Keratinocyte (primary cell): Measurements from ENCODE around the gene MYH6. TPM values are rescaled to one million over a fixed set of nuclear protein-coding genes. Genes with fewer than 3 reads are reported as not detected.
"Not testable (repeated sequence)": the region's sequence is repeated elsewhere in the genome, so short reads cannot be mapped to it uniquely, and the experiment has no call there.

Experiments used
- DNase-seq: peaks from one replicate; pipeline ENCODE4 v3.0.0-alpha.2; 2011; ENCODE audit warnings: low read depth, missing footprints, low spot score
- FAIRE-seq: peaks from 2 replicates; lab custom pipeline; 2011; peaks lifted over from hg19 to GRCh38; lab: Jason Lieb, UNC
- H2AFZ ChIP-seq: 2 replicates; pipeline ENCODE4 v1.6.0; 2012; ENCODE audit warnings: low read length, control low read depth, inconsistent platforms; ENCODE audit not compliant: control insufficient read depth
- H3K27ac ChIP-seq: 2 replicates; pipeline ENCODE4 v1.5.1; 2011; ENCODE audit warnings: low read length; ENCODE audit not compliant: control insufficient read depth, insufficient read depth
- H3K27me3 ChIP-seq: 3 replicates; pipeline ENCODE4 v1.6.0; 2011; ENCODE audit warnings: low read length; ENCODE audit not compliant: control insufficient read depth, insufficient read depth; ENCODE audit errors: extremely low read depth
- H3K36me3 ChIP-seq, 2 experiments: 2 replicates in 1 of 2; 3 replicates in 1 of 2; pipeline ENCODE4 v1.5.1; 2011; ENCODE audit warnings: low read length in 2 of 2, mild to moderate bottlenecking in 1 of 2; ENCODE audit not compliant: control insufficient read depth in 2 of 2, insufficient read depth in 2 of 2; ENCODE audit errors: extremely low read depth in 1 of 2
- H3K4me1 ChIP-seq: 3 replicates; pipeline ENCODE4 v1.5.1; 2011; ENCODE audit warnings: low read length; ENCODE audit not compliant: control insufficient read depth, insufficient read depth; ENCODE audit errors: extremely low read depth
- H3K4me2 ChIP-seq: 3 replicates; pipeline ENCODE4 v1.6.0; 2011; ENCODE audit warnings: low read depth, low read length; ENCODE audit not compliant: control insufficient read depth, insufficient read depth; ENCODE audit errors: extremely low read depth
- H3K4me3 ChIP-seq, 3 experiments: fragments of 200-600 bp in 1 of 3; sonication (generic) in 1 of 3; 2 replicates in 2 of 3; 3 replicates in 1 of 3; pipeline ENCODE4 v1.5.1; 2011 to 2016; ENCODE audit warnings: low read length in 3 of 3, mild to moderate bottlenecking in 3 of 3, control low read depth in 2 of 3, inconsistent platforms in 1 of 3, low read depth in 1 of 3, mixed read lengths in 1 of 3, mixed run types in 1 of 3, moderate library complexity in 1 of 3; ENCODE audit not compliant: control insufficient read depth in 2 of 3, insufficient read depth in 2 of 3; ENCODE audit errors: extremely low read depth in 1 of 3
- H3K79me2 ChIP-seq: 2 replicates; pipeline ENCODE4 v1.6.0; 2012; ENCODE audit warnings: low read length; ENCODE audit not compliant: control insufficient read depth, insufficient read depth
- H3K9ac ChIP-seq: 3 replicates; pipeline ENCODE4 v1.6.0; 2011; ENCODE audit warnings: low read length; ENCODE audit not compliant: control insufficient read depth, insufficient read depth; ENCODE audit errors: extremely low read depth
- H3K9me1 ChIP-seq: 3 replicates; pipeline ENCODE4 v1.6.0; 2011; ENCODE audit warnings: low read length; ENCODE audit not compliant: control insufficient read depth, insufficient read depth; ENCODE audit errors: extremely low read depth
- H3K9me3 ChIP-seq: 2 replicates; pipeline ENCODE4 v1.5.1; 2012; ENCODE audit warnings: low read depth, low read length; ENCODE audit not compliant: control insufficient read depth
- H4K20me1 ChIP-seq: 3 replicates; pipeline ENCODE4 v1.6.0; 2011; ENCODE audit warnings: low read length; ENCODE audit not compliant: control insufficient read depth, insufficient read depth; ENCODE audit errors: extremely low read depth
- EZH2 ChIP-seq: IDR thresholded peaks from one replicate; pipeline ENCODE4 v1.6.1; 2012; ENCODE audit warnings: inconsistent platforms, mild to moderate bottlenecking, low read length, moderate library complexity
- dilution Hi-C: fragments of 300-500 bp; cut with MboI; formaldehyde crosslinking; loops from one replicate; pipeline ENCODE4 v1.7.0; 2020; ENCODE audit warnings: low sequenced_read_pairs; ENCODE audit not compliant: extremely low pct_ligation_motif_present
- polyA plus RNA-seq, 5 experiments: library from polyadenylated mRNA; depleted of rRNA in 3 of 5; stranded (reverse) in 3 of 5; stranded (forward) in 1 of 5; unstranded in 1 of 5; fragments of >200 nt; gene quantifications; 1 replicate in 1 of 5; 2 replicates in 3 of 5; 3 replicates in 1 of 5; pipeline versions ENCODE4 v1.2.1 to v1.2.3, GENCODE V29; 2011 to 2012; ENCODE audit warnings: missing spikeins in 2 of 5, low read depth in 1 of 5, low replicate concordance in 1 of 5
- TF ChIP-seq, protein P1 (sequence below), 3 experiments: IDR thresholded peaks in 1 of 3; conservative IDR thresholded peaks in 1 of 3; optimal IDR thresholded peaks in 1 of 3; 2 replicates in 2 of 3; 3 replicates in 1 of 3; pipeline versions ENCODE3 to v1.5.1; 2011; ENCODE audit warnings: low read length in 3 of 3, mild to moderate bottlenecking in 3 of 3, moderate library complexity in 2 of 3, control low read depth in 1 of 3, inconsistent platforms in 1 of 3; ENCODE audit not compliant: insufficient read depth in 2 of 3; ENCODE audit errors: extremely low read depth in 1 of 3

MYH6 gene
- polyA plus RNA-seq, 1 donor (not counting 4 experiments of a cell fraction or from before 2014, with no cell fraction given): not detected

DNA sequence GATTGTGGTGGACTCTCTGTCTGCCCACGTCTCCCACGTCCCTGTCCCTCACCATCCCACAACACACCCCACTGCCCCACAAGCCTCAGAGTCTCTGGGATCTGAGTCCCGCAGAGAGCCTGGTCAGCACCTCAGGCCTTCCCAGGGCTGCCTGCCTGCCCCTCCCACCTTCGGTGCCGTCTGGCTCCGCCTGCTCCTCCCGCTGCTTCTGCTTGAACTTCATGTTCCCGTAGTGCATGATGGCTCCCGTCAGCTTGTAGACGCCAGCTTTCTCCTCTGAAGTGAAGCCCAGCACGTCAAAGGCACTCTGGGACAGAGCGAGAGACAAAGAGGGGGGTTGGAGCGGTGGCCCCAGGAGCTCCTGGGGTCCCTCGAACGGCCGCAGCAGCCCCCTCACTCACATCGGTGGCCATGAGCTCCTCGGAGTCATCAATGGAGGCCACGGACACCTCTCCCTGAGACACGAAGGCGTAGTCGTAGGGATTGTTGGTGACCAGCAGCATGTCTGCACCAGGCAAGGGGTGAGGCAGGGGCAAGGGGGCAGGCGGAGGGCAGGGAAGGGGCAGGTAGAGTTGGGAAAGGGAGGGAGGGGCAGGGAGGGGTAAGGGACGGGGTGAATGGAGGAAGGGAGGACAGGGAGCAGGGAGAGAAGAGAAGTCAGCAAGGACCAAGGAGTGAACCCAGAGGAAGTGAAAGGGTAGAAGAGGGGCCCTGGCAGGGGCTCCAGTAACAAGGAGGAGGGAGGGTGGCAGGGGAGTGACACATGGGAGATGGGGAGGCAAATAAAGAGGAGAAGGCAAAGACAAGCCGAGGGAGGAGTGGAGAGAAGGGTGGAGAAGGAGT lies 5.6 kb downstream of the MYH6 start:
- no peak for FAIRE-seq
- H3K27me3 ChIP-seq: peaks cover 12% of the 10 kb centered on the region
- no peak overlapping the region for H2AFZ ChIP-seq
- H3K4me3 ChIP-seq: no peak overlapping the region
- dilution Hi-C loops: no loop called here
- no peaks in the 10 kb centered on the region for H4K20me1 ChIP-seq
- H3K4me1 ChIP-seq: no peaks in the 10 kb centered on the region
- H3K9ac ChIP-seq: no peak overlapping the region
- H3K27ac ChIP-seq: no peak overlapping the region
- TF ChIP-seq EZH2: no peak
- TF ChIP-seq, protein P1, sequence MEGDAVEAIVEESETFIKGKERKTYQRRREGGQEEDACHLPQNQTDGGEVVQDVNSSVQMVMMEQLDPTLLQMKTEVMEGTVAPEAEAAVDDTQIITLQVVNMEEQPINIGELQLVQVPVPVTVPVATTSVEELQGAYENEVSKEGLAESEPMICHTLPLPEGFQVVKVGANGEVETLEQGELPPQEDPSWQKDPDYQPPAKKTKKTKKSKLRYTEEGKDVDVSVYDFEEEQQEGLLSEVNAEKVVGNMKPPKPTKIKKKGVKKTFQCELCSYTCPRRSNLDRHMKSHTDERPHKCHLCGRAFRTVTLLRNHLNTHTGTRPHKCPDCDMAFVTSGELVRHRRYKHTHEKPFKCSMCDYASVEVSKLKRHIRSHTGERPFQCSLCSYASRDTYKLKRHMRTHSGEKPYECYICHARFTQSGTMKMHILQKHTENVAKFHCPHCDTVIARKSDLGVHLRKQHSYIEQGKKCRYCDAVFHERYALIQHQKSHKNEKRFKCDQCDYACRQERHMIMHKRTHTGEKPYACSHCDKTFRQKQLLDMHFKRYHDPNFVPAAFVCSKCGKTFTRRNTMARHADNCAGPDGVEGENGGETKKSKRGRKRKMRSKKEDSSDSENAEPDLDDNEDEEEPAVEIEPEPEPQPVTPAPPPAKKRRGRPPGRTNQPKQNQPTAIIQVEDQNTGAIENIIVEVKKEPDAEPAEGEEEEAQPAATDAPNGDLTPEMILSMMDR (optimal IDR thresholded peaks at IDR 0.05 in 1 of 3, IDR thresholded peaks at IDR 0.05 in 1 of 3, conservative IDR thresholded peaks at IDR 0.05 in 1 of 3; ENCODE audit: extremely low read depth in 1 of 3, insufficient read depth in 2 of 3, low read length in 3 of 3): no peak
- H3K9me3 ChIP-seq: no peaks in the 10 kb centered on the region
- no peak for DNase-seq
- H3K79me2 ChIP-seq: no peaks in the 10 kb centered on the region
- H3K4me2 ChIP-seq: no peak overlapping the region
- H3K36me3 ChIP-seq: no peaks in the 10 kb centered on the region
- H3K9me1 ChIP-seq: no peaks in the 10 kb centered on the region

DNA sequence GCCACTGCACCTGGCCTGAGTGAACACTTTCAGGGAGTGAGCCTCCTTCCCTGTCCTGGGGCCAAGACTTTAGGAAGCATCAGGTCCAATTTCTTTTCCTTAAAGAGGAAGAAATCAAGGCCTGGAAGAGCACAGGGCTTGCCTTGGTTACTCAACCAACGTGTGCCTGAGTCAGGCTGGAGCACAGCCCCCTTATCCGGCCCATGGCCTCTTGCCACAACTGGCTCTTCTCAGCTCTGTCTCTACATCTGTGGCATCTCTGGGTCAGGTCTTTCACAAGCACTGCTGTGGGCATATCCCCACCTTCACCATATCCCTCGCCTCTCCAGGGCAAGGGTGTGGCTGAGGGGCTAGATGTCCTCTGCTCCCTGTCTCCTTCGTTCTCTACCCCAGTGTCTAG lies 6.8 kb downstream of the MYH6 start:
- H3K9me1 ChIP-seq: no peaks in the 10 kb centered on the region
- H3K79me2 ChIP-seq: no peaks in the 10 kb centered on the region
- H3K27me3 ChIP-seq: peaks cover 8% of the 10 kb centered on the region
- TF ChIP-seq, protein P1 (optimal IDR thresholded peaks at IDR 0.05 in 1 of 3, IDR thresholded peaks at IDR 0.05 in 1 of 3, conservative IDR thresholded peaks at IDR 0.05 in 1 of 3; ENCODE audit: extremely low read depth in 1 of 3, insufficient read depth in 2 of 3, low read length in 3 of 3): no peak
- TF ChIP-seq EZH2: no peak
- FAIRE-seq (no peak), DNase-seq (no peak)
- no peak overlapping the region for H3K9ac ChIP-seq
- dilution Hi-C loops: no loop called here
- no peaks in the 10 kb centered on the region for H3K36me3 ChIP-seq
- no peak overlapping the region for H3K27ac ChIP-seq
- H3K9me3 ChIP-seq: no peaks in the 10 kb centered on the region
- no peaks in the 10 kb centered on the region for H4K20me1 ChIP-seq
- H3K4me2 ChIP-seq: no peak overlapping the region
- no peaks in the 10 kb centered on the region for H3K4me1 ChIP-seq
- H2AFZ ChIP-seq: no peak overlapping the region
- no peak overlapping the region for H3K4me3 ChIP-seq

DNA sequence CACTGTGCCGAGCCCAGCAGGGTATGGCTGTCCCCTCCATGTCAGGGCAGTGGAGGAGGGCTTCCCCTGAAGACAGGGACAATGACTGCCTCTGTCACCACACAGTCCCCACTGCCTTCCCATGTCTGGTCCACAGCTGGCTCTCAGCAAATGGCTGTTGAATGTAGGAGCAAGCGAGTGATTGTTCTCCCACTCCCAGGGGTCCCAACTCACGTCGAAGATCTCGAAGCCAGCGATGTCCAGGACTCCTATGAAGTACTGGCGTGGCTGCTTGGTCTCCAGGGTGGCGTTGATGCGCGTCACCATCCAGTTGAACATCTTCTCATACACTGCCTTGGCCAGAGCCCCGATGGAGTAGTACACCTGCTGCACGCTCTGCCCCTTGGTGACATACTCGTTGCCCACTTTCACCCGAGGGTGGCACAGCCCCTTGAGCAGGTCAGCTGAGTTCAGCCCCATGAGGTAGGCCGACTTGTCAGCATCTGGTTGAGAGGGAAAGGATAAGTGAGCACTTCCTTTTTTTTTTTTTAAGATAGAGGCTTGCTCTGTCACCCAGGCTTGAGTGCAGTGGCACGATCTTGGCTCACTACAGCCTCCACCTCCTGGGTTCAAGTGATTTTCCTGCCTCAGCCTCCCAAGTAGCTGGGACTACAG lies 7.5 kb downstream of the MYH6 start:
- H3K4me3 ChIP-seq, dilution Hi-C loops, H3K9me3 ChIP-seq, H3K27ac ChIP-seq, H3K9ac ChIP-seq, H3K36me3 ChIP-seq, H3K4me2 ChIP-seq, FAIRE-seq, H3K9me1 ChIP-seq, H4K20me1 ChIP-seq, H3K79me2 ChIP-seq, DNase-seq, H3K4me1 ChIP-seq, H2AFZ ChIP-seq, H3K27me3 ChIP-seq: not testable (repeated sequence)
